Effector memory CD8-positive, alpha-beta T cell (primary cell): ENCODE data around the gene PLP2.
"Not testable (repeated sequence)": the region's sequence is repeated elsewhere in the genome, so short reads cannot be mapped to it uniquely, and the experiment has no call there.

Source experiments
- ATAC-seq: fragments of 150-1000 bp; cut with Tn5 transposase; replicated peaks from 2 replicates; pipeline ENCODE4 v1.10.0; 2021; ENCODE audit warnings: mild to moderate bottlenecking, moderate library complexity
- DNase-seq, 3 experiments: peaks; one replicate each; pipeline ENCODE4 v3.0.0; 2021
- H3K27ac Mint-ChIP-seq, 2 donors: one replicate each; pipeline ENCODE4 v1.8.0; 2022; ENCODE audit warnings: mild to moderate bottlenecking in 2 of 2, mixed read lengths in 2 of 2, moderate library complexity in 2 of 2
- H3K27me3 Mint-ChIP-seq, 2 donors: one replicate each; pipeline ENCODE4 v1.8.0; 2022; ENCODE audit warnings: mixed read lengths in 2 of 2
- H3K36me3 Mint-ChIP-seq: one replicate; pipeline ENCODE4 v1.8.0; 2022; ENCODE audit warnings: mild to moderate bottlenecking, moderate library complexity, mixed read lengths; ENCODE audit not compliant: insufficient read depth
- H3K4me1 Mint-ChIP-seq, 2 donors: one replicate each; pipeline ENCODE4 v1.8.0; 2022; ENCODE audit warnings: low read depth in 2 of 2, mixed read lengths in 2 of 2
- H3K4me3 Mint-ChIP-seq, 2 donors: one replicate each; pipeline ENCODE4 v1.8.0; 2022; ENCODE audit warnings: mild to moderate bottlenecking in 2 of 2, mixed read lengths in 2 of 2, moderate library complexity in 2 of 2
- H3K9me3 Mint-ChIP-seq, 2 donors: one replicate each; pipeline ENCODE4 v1.8.0; 2022; ENCODE audit warnings: mixed read lengths in 2 of 2
- total RNA-seq, 9 experiments: gene quantifications; one replicate each; lab custom pipeline; 2026; lab: John Stamatoyannopoulos, UW

The PLP2 gene
- 59.8 to 176 (median 92.3) reads per million in 9 experiments for total RNA-seq

GRCh38 chrX:49171752-49172279 lies at the start of gene PLP2:
TSS of gene PLP2 (plus strand) at chrX:49171898. CDS start at chrX:49172001, 103 bp downstream.
- H3K27me3 Mint-ChIP-seq = no peaks in the 10 kb centered on the region
- peak; percentile 44 for ATAC-seq
- H3K4me3 Mint-ChIP-seq = peak within 1 kb of the TSS; percentile 85
- peaks cover 21 to 26% of the 10 kb centered on the region in 2 donors for H3K4me1 Mint-ChIP-seq
- peaks cover 48% of the 10 kb centered on the region for H3K36me3 Mint-ChIP-seq
- DNase-seq = peak; percentile 31 to 44 (median 36)
- H3K27ac Mint-ChIP-seq = peak within 1 kb of the TSS; percentile 82
- H3K9me3 Mint-ChIP-seq = no peaks in the 10 kb centered on the region

GRCh38 chrX:49122499-49122898 lies 49.2 kb upstream of the PLP2 start:
- Mint-ChIP-seq H3K9me3 (no peaks in the 10 kb centered on the region), H3K36me3 (peaks cover 34% of the 10 kb centered on the region), H3K4me1 (peaks cover 14 to 25% of the 10 kb centered on the region in 2 donors), H3K27ac (peak overlapping the region; percentile 99), H3K27me3 (no peaks in the 10 kb centered on the region), H3K4me3 (peak overlapping the region; percentile 97 to 99)
- DNase-seq = no peak
- no peak for ATAC-seq

GRCh38 chrX:49127742-49128258 lies 43.9 kb upstream of the PLP2 start:
- not testable (repeated sequence) for ATAC-seq, H3K4me3 Mint-ChIP-seq, H3K36me3 Mint-ChIP-seq, H3K27me3 Mint-ChIP-seq, H3K27ac Mint-ChIP-seq, DNase-seq, H3K4me1 Mint-ChIP-seq, H3K9me3 Mint-ChIP-seq

GRCh38 chrX:49129427-49129826 lies 42.3 kb upstream of the PLP2 start:
- H3K36me3 Mint-ChIP-seq = no peaks in the 10 kb centered on the region
- no peak for ATAC-seq
- no peak overlapping the region for H3K27ac Mint-ChIP-seq
- H3K4me1 Mint-ChIP-seq = no peaks in the 10 kb centered on the region
- H3K27me3 Mint-ChIP-seq = no peaks in the 10 kb centered on the region
- no peak for DNase-seq
- no peaks in the 10 kb centered on the region for H3K9me3 Mint-ChIP-seq
- no peak overlapping the region for H3K4me3 Mint-ChIP-seq

GRCh38 chrX:49132275-49132674 lies 39.4 kb upstream of the PLP2 start:
- H3K27me3 Mint-ChIP-seq, H3K27ac Mint-ChIP-seq, H3K4me3 Mint-ChIP-seq, H3K36me3 Mint-ChIP-seq, H3K4me1 Mint-ChIP-seq, DNase-seq, H3K9me3 Mint-ChIP-seq, ATAC-seq: not testable (repeated sequence)

GRCh38 chrX:49133759-49134158 lies 37.9 kb upstream of the PLP2 start:
- H3K9me3 Mint-ChIP-seq = no peaks in the 10 kb centered on the region
- H3K36me3 Mint-ChIP-seq = peaks cover 4% of the 10 kb centered on the region
- DNase-seq = no peak
- H3K27me3 Mint-ChIP-seq = no peaks in the 10 kb centered on the region
- no peak overlapping the region for H3K27ac Mint-ChIP-seq
- no peaks in the 10 kb centered on the region for H3K4me1 Mint-ChIP-seq
- no peak overlapping the region for H3K4me3 Mint-ChIP-seq
- ATAC-seq = no peak

GRCh38 chrX:49137492-49137891 lies 34.2 kb upstream of the PLP2 start:
- Mint-ChIP-seq H3K27ac (no peak overlapping the region), H3K4me1 (no peaks in the 10 kb centered on the region), H3K9me3 (no peaks in the 10 kb centered on the region), H3K36me3 (peaks cover 4% of the 10 kb centered on the region), H3K27me3 (no peaks in the 10 kb centered on the region), H3K4me3 (no peak overlapping the region)
- DNase-seq (no peak), ATAC-seq (no peak)

- ATAC-seq = no peak
- Mint-ChIP-seq H3K4me3 (no peak overlapping the region), H3K4me1 (no peaks in the 10 kb centered on the region), H3K27me3 (no peaks in the 10 kb centered on the region), H3K27ac (no peak overlapping the region), H3K36me3 (peaks cover 4% of the 10 kb centered on the region), H3K9me3 (no peaks in the 10 kb centered on the region)
- DNase-seq = no peak
These were observed 32.0 kb upstream of the PLP2 start for GRCh38 chrX:49139713-49140112.

- H3K27me3 Mint-ChIP-seq, H3K27ac Mint-ChIP-seq, DNase-seq, ATAC-seq, H3K9me3 Mint-ChIP-seq, H3K4me1 Mint-ChIP-seq, H3K4me3 Mint-ChIP-seq, H3K36me3 Mint-ChIP-seq: not testable (repeated sequence)
These were observed 29.4 kb upstream of the PLP2 start for GRCh38 chrX:49142264-49142663.

GRCh38 chrX:49143154-49143553 lies 28.5 kb upstream of the PLP2 start:
- not testable (repeated sequence) for H3K4me1 Mint-ChIP-seq, H3K9me3 Mint-ChIP-seq, H3K36me3 Mint-ChIP-seq, H3K27me3 Mint-ChIP-seq, H3K4me3 Mint-ChIP-seq, H3K27ac Mint-ChIP-seq, ATAC-seq, DNase-seq

GRCh38 chrX:49147282-49147681 lies 24.4 kb upstream of the PLP2 start:
- Mint-ChIP-seq H3K27me3 (no peaks in the 10 kb centered on the region), H3K4me3 (no peak overlapping the region), H3K9me3 (no peaks in the 10 kb centered on the region), H3K27ac (no peak overlapping the region), H3K4me1 (no peaks in the 10 kb centered on the region), H3K36me3 (no peaks in the 10 kb centered on the region)
- ATAC-seq = no peak
- DNase-seq = no peak

GRCh38 chrX:49147936-49148335 lies 23.8 kb upstream of the PLP2 start:
- no peaks in the 10 kb centered on the region for H3K4me1 Mint-ChIP-seq
- H3K27me3 Mint-ChIP-seq = no peaks in the 10 kb centered on the region
- ATAC-seq (no peak), DNase-seq (no peak)
- H3K27ac Mint-ChIP-seq = no peak overlapping the region
- H3K9me3 Mint-ChIP-seq = no peaks in the 10 kb centered on the region
- H3K36me3 Mint-ChIP-seq = no peaks in the 10 kb centered on the region
- H3K4me3 Mint-ChIP-seq = no peak overlapping the region

- H3K4me3 Mint-ChIP-seq, DNase-seq, H3K36me3 Mint-ChIP-seq, ATAC-seq, H3K9me3 Mint-ChIP-seq, H3K27me3 Mint-ChIP-seq, H3K27ac Mint-ChIP-seq, H3K4me1 Mint-ChIP-seq: not testable (repeated sequence)
These were observed 23.2 kb upstream of the PLP2 start for GRCh38 chrX:49148390-49149100.

GRCh38 chrX:49149291-49149690 lies 22.4 kb upstream of the PLP2 start:
- not testable (repeated sequence) for H3K36me3 Mint-ChIP-seq, H3K27ac Mint-ChIP-seq, H3K9me3 Mint-ChIP-seq, H3K4me3 Mint-ChIP-seq, H3K27me3 Mint-ChIP-seq, H3K4me1 Mint-ChIP-seq, DNase-seq, ATAC-seq
